Measurements from ENCODE around the gene KLHL29.

KLHL29 gene

DNA sequence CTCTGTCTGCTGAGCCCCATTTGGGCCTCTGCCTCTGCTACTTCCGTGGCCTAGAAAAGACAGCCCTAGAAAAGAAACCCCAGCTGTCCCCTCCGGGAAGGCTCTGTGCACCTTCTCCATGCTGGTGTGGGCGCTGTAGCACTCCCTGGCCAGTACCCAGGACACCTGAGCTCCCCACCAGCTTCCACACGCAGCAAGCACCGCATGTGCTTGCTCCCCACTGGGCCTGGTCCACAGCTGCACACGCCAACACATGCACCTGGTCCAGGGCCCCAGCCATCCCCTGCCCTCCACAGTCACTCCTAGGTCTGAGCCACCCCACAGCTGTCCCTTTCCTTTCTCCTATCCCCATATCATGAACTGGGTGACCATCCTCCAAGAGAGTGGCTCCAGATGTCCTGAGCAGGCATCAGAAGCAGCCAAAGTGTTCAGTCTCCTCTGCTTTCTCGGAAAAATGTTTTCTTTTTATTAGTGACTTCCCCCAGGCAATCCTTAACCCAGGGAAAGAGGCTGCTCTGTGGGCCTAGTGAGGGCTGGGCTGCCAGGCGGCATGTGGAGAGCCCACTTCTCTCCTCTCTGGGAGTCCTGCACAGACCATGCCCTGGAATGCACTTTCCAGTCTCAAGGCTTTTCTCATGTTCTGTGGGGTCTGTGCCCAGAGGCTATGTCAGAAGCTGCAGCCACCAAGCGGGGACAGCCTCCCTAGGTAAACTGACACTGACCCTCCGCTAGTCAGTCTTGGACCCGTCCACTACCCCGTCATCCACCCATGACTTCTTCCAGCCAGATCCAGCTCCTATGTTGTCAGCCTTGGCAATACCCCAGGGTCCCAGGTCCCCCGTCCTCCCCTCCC lies 133.7 kb downstream of the KLHL29 start:
- no peak for DNase-seq

GRCh38 chr2:23519334-23519651 lies 134.3 kb downstream of the KLHL29 start:
- DNase-seq: no peak

- DNase-seq: no peak
Measured at GRCh38 chr2:23520256-23520655, 135.3 kb downstream of the KLHL29 start.

GRCh38 chr2:23521060-23521459 lies 136.1 kb downstream of the KLHL29 start:
- no peak for DNase-seq

DNA sequence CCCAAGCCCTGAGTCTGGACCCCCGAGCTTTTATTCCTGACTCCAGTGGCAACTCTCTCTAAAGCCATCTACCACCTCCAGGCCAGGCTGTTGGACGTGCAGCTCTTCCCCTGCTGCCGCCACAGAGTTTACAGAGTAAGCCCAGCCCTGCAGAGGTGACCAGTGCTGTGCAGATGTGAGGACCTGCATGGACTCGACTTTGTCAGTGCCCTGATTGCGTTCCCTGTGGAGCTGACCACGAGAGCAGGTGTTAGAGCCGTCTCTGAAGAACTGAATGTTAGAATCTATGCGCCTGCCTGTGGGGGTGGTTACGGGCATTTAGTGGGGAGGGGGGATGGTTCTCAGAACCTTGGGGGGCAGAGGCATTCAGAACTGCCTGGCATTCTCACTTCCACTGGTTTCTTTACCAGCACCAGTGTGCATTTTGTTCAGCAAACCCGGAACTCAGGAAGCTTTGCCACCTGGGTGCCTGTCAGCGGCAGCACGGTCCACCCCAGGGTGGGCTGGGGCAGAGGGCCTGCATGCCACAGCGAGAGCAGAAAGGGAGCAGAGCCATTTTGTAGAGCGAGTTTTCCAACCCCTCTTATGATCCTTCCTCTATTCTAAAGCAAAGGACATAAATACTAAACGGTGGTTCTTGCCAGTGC lies 137.9 kb downstream of the KLHL29 start:
- DNase-seq: no peak

GRCh38 chr2:23523373-23524260 lies 138.6 kb downstream of the KLHL29 start:
- DNase-seq: no peak

- DNase-seq: no peak
Measured at GRCh38 chr2:23524261-23524706, 139.3 kb downstream of the KLHL29 start.

- DNase-seq: no peak
Measured at GRCh38 chr2:23525137-23525765, 140.3 kb downstream of the KLHL29 start.

- DNase-seq: no peak
Measured at GRCh38 chr2:23526114-23526513, 141.1 kb downstream of the KLHL29 start.

GRCh38 chr2:23526835-23527790 lies 142.1 kb downstream of the KLHL29 start:
- no peak for DNase-seq

- DNase-seq: no peak
Measured at GRCh38 chr2:23528171-23528570, 143.2 kb downstream of the KLHL29 start.

DNA sequence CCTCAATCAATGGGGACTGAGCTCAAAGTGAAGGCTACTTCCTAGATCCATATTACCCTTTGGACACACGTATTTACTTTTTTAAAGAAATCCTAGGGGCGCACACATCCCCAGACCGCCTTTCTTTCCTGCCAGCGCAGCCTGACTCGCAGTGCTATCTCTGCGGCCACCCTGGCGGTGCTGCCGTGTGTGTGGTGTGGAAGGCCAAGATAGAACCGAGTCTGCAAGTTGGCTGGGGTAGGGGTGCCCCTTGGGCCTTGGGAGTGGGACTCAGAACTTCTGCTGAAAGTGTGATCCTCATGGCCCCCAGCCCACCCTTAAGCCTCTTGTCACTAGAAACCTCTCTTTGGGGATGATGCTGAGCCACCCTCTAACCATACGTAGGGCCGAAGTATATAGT lies 143.7 kb downstream of the KLHL29 start:
- DNase-seq: no peak

- DNase-seq: no peak
Measured at GRCh38 chr2:23529659-23530058, 144.7 kb downstream of the KLHL29 start.

- no peak for DNase-seq
Measured at GRCh38 chr2:23530206-23530908, 145.4 kb downstream of the KLHL29 start.

- DNase-seq: no peak
Measured at GRCh38 chr2:23530909-23531276, 145.9 kb downstream of the KLHL29 start.

GRCh38 chr2:23531280-23531679 lies 146.3 kb downstream of the KLHL29 start:
- DNase-seq: no peak

- DNase-seq: no peak
Measured at GRCh38 chr2:23531881-23532280, 146.9 kb downstream of the KLHL29 start.

GRCh38 chr2:23532391-23533337 lies 147.7 kb downstream of the KLHL29 start:
- DNase-seq: no peak

DNA sequence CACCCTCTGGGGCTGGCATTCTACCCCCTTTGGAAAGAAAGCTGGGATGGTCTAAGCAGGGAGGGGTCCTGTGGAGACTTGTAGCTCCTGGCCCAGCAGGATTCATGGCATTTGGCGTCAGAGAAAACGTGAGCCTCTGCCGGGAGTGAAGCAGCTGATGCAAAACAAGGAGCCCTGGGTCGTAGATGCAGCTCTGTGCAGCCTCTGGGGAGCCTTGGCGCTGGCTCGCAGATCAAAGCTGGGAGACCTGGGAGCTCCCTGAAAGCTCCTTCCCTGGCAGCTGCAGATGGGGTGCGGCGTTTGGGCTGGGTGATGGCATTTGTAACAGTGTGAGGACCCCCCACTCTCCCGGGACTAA lies 148.3 kb downstream of the KLHL29 start:
- DNase-seq: no peak

DNA sequence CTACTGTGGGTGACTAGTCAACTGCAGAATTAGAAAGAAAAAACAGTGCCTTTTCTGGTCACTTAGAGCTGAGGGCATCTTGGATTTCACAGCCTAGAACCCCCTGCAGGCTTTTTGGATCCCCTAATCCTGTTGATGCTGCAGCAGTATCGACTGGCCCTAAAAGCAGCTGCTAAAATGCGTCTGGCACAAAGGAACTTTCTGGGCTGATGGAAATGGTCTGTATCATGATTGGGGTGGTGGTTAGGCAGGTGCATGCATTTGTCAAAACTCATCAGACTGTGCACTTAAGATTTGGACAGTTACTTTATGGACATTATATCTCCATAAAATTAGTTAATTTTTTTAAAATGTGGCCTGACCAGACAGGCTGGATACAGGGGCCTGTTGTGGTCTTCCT lies 149.8 kb downstream of the KLHL29 start:
- DNase-seq: no peak

Measured in NCI-H187 treated with DMSO at 0.1 percent for 48 hours (cell line).